Adrenal gland (tissue), 5 donors: Measurements from ENCODE around the gene HHAT.

Source experiments
- CTCF ChIP-seq, 6 experiments: fragments of 450-650 bp in 4 of 6; fragments of 200-600 bp in 2 of 6; sonication (generic) in 1 of 6; IDR thresholded peaks; 1 replicate in 5 of 6; 2 replicates in 1 of 6; pipeline versions ENCODE4 v1.5.1 to v1.8.0; 2016 to 2021; ENCODE audit warnings: antibody characterized with exemption in 6 of 6, mild to moderate bottlenecking in 2 of 6, moderate library complexity in 1 of 6
- POLR2A ChIP-seq, 2 donors: fragments of 450-650 bp; IDR thresholded peaks; one replicate each; pipeline ENCODE4 v1.6.1; 2017; ENCODE audit warnings: antibody characterized with exemption in 2 of 2, mild to moderate bottlenecking in 2 of 2, moderate library complexity in 1 of 2
- donor health status: DM: no; HTN: no; CAD: no.

DNA sequence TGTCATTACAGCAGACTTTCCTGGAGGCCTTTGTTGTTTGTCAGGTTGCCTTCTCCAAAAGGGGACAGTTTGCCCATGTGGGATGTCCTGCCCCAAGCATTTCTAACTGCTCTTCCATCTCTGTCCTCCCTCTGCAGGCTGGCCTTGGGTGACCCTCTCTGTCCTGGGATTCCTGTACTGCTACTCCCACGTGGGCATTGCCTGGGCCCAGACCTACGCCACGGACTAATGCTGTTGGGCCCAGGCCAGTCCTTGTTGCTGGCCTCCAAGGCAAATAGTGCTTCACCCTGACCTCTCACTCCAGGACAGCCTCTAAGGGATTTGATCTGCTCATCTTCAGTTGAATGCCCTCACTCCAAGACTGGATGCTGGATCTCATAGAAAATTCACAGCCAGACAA is 345.4 kb downstream of the HHAT start:
- TF ChIP-seq CTCF (IDR thresholded peaks at IDR 0.05) (no peak), POLR2A (IDR thresholded peaks at IDR 0.05) (no peak)
